IMR-90 (cell line): Measurements from ENCODE around the gene EEF2K. TPM values are rescaled to one million over a fixed set of nuclear protein-coding genes. Genes with fewer than 3 reads are reported as not detected.

ENCODE experiments used
- ATAC-seq: fragments of 200-7000 bp; cut with Tn5 transposase; 2 replicates; pipeline ENCODE4 v1.9.1; 2020; ENCODE audit warnings: low read depth, mild to moderate bottlenecking, moderate library complexity
- BruUV-seq: library from RNA; stranded (reverse); fragments of 400-500 nt; replicated peaks from 2 replicates; lab custom pipeline; 2021; lab: Mats Ljungman, UMichigan
- CTCF ChIA-PET: fragments of 300-600 bp; formaldehyde crosslinking; extraction: SDS; loops from one replicate; lab custom pipeline; 2021; ENCODE audit warnings: antibody characterized with exemption; lab: Yijun Ruan, JAX
- POLR2A ChIA-PET: fragments of 300-600 bp; sonication (Branson Sonifier 250); formaldehyde crosslinking; loops from one replicate; lab custom pipeline; 2022; ENCODE audit warnings: antibody characterized with exemption; ENCODE audit not compliant: unreplicated experiment; lab: Charles Lee
- DNase-seq: peaks from one replicate; pipeline ENCODE4 v3.0.0; 2013
- H2AFZ ChIP-seq: replicated peaks from 2 replicates; pipeline ENCODE3; 2013; ENCODE audit warnings: low read length, mild to moderate bottlenecking; ENCODE audit not compliant: poor library complexity
- H2AK5ac ChIP-seq: 2 replicates; pipeline ENCODE4 v1.6.1; 2013; ENCODE audit warnings: low read depth, low read length, inconsistent platforms
- H2AK9ac ChIP-seq: replicated peaks from 2 replicates; pipeline ENCODE3; 2013; ENCODE audit warnings: mild to moderate bottlenecking, low read depth, low read length, moderate library complexity; ENCODE audit not compliant: poor library complexity
- H2BK120ac ChIP-seq: 2 replicates; pipeline ENCODE4 v1.6.1; 2013; ENCODE audit warnings: low read depth, low read length, inconsistent platforms
- H2BK15ac ChIP-seq: 3 replicates; pipeline ENCODE4 v1.6.1; 2013; ENCODE audit warnings: low read depth, low read length, inconsistent platforms
- H2BK20ac ChIP-seq: 2 replicates; pipeline ENCODE4 v1.6.1; 2013; ENCODE audit warnings: low read depth, mild to moderate bottlenecking, inconsistent platforms, low read length, moderate library complexity
- H2BK5ac ChIP-seq: 2 replicates; pipeline ENCODE4 v1.6.1; 2013; ENCODE audit warnings: mild to moderate bottlenecking, low read depth, low read length, inconsistent platforms; ENCODE audit not compliant: poor library complexity, severe bottlenecking
- H3K14ac ChIP-seq: replicated peaks from 2 replicates; pipeline ENCODE4 v1.6.1; 2013; ENCODE audit warnings: low read depth, low read length, inconsistent platforms
- H3K18ac ChIP-seq: 2 replicates; pipeline ENCODE4 v1.6.1; 2013; ENCODE audit warnings: low read depth, low read length, control low read depth
- H3K23ac ChIP-seq: 2 replicates; pipeline ENCODE4 v1.6.1; 2013; ENCODE audit warnings: low read depth, low read length, inconsistent platforms
- H3K27ac ChIP-seq: 2 replicates; pipeline ENCODE4 v1.5.1; 2013; ENCODE audit warnings: mild to moderate bottlenecking, control low read depth, low read length; ENCODE audit not compliant: insufficient read depth
- H3K27me3 ChIP-seq: 2 replicates; pipeline ENCODE4 v1.6.1; 2013; ENCODE audit warnings: low read length; ENCODE audit not compliant: control insufficient read depth, insufficient read depth
- H3K36me3 ChIP-seq: 2 replicates; pipeline ENCODE4 v1.6.1; 2013; ENCODE audit warnings: low read length, mixed read lengths; ENCODE audit not compliant: control insufficient read depth, insufficient read depth
- H3K4ac ChIP-seq: 2 replicates; pipeline ENCODE4 v1.6.1; 2013; ENCODE audit warnings: low read depth, low read length, inconsistent platforms
- H3K4me1 ChIP-seq: 2 replicates; pipeline ENCODE4 v1.6.1; 2013; ENCODE audit warnings: low read length, mixed read lengths; ENCODE audit not compliant: control insufficient read depth, insufficient read depth
- H3K4me2 ChIP-seq: 2 replicates; pipeline ENCODE4 v1.6.1; 2013; ENCODE audit warnings: low read depth, mild to moderate bottlenecking, control low read depth, low read length, moderate library complexity
- H3K4me3 ChIP-seq: 2 replicates; pipeline ENCODE4 v1.5.1; 2013; ENCODE audit warnings: low read depth, mild to moderate bottlenecking, control low read depth, low read length, moderate library complexity; ENCODE audit not compliant: insufficient read depth
- H3K56ac ChIP-seq: 2 replicates; pipeline ENCODE4 v1.6.1; 2013; ENCODE audit warnings: low read length, inconsistent platforms; ENCODE audit not compliant: insufficient read depth; ENCODE audit errors: extremely low read depth
- H3K79me1 ChIP-seq, 2 experiments: 2 replicates each; pipeline ENCODE4 v1.6.1; 2013; ENCODE audit warnings: low read length in 2 of 2, inconsistent platforms in 1 of 2, low read depth in 1 of 2
- H3K9ac ChIP-seq: 2 replicates; pipeline ENCODE4 v1.6.1; 2013; ENCODE audit warnings: low read depth, low read length, control low read depth
- H3K9me1 ChIP-seq: 2 replicates; pipeline ENCODE4 v1.6.1; 2013; ENCODE audit warnings: low read length, inconsistent platforms; ENCODE audit not compliant: insufficient read depth
- H3K9me3 ChIP-seq: 2 replicates; pipeline ENCODE4 v1.6.1; 2013; ENCODE audit warnings: low read length; ENCODE audit not compliant: control insufficient read depth, insufficient read depth
- H4K20me1 ChIP-seq: 2 replicates; pipeline ENCODE4 v1.6.1; 2013; ENCODE audit warnings: low read length, inconsistent platforms; ENCODE audit not compliant: insufficient read depth
- H4K5ac ChIP-seq: 2 replicates; pipeline ENCODE4 v1.6.1; 2013; ENCODE audit warnings: mild to moderate bottlenecking, low read depth, low read length, control low read depth
- H4K8ac ChIP-seq, 2 experiments: 2 replicates each; pipeline ENCODE4 v1.6.1; 2013; ENCODE audit warnings: low read depth in 2 of 2, low read length in 2 of 2, control low read depth in 1 of 2, inconsistent platforms in 1 of 2
- H4K91ac ChIP-seq: 2 replicates; pipeline ENCODE4 v1.6.1; 2013; ENCODE audit warnings: low read depth, low read length, inconsistent platforms; ENCODE audit not compliant: insufficient read depth
- MAFK ChIP-seq: IDR thresholded peaks from 2 replicates; pipeline ENCODE4 v1.6.1; 2012; ENCODE audit warnings: low read depth, low read length, improper control_type of control experiment
- RAD21 ChIP-seq: IDR thresholded peaks from 2 replicates; pipeline ENCODE4 v1.6.1; 2012; ENCODE audit warnings: low read length, improper control_type of control experiment
- RCOR1 ChIP-seq: IDR thresholded peaks from 2 replicates; pipeline ENCODE4 v1.6.1; 2012; ENCODE audit warnings: mild to moderate bottlenecking, low read length, improper control_type of control experiment; ENCODE audit not compliant: insufficient replicate concordance
- RFX5 ChIP-seq: IDR thresholded peaks from 2 replicates; pipeline ENCODE4 v1.8.0; 2012; ENCODE audit warnings: low read depth, mild to moderate bottlenecking, low read length, moderate library complexity
- WGBS, 2 experiments: methylation state at CpG; one replicate each; pipeline versions ENCODE4 v1.1.5 to v1.1.7; 2013; ENCODE audit warnings: missing lambda C conversion rate in 2 of 2; ENCODE audit not compliant: insufficient read length in 1 of 2; ENCODE audit errors: extremely low coverage in 2 of 2; 5-methylcytosine and 5-hydroxymethylcytosine counted together
- dilution Hi-C: fragments of 300-500 bp; cut with HindIII; formaldehyde crosslinking; loops from one replicate; pipeline ENCODE4 v1.14.3; 2018; ENCODE audit warnings: low sequenced_read_pairs; ENCODE audit not compliant: unreplicated experiment
- in situ Hi-C: fragments of 300-500 bp; cut with MboI; formaldehyde crosslinking; loops from 3 replicates; pipeline ENCODE4 v1.14.3; 2019; ENCODE audit warnings: low sequenced_read_pairs, inconsistent platforms, mixed read lengths
- intact Hi-C: fragments of 100-400 bp; cut with micrococcal nuclease; formaldehyde crosslinking; loops from 2 replicates; pipeline ENCODE4 v1.10.0; 2022
- polyA plus RNA-seq, 3 experiments: library from polyadenylated mRNA; depleted of rRNA; stranded (reverse); fragments of >200 nt; gene quantifications; 2 replicates each; pipeline ENCODE4 v1.2.3, GENCODE V29; 2012; ENCODE audit warnings: low replicate concordance in 1 of 3
- total RNA-seq: library from RNA; depleted of rRNA; stranded (reverse); fragments of >200 nt; gene quantifications from 2 replicates; pipeline ENCODE4 v1.2.3, GENCODE V29; 2012

Gene EEF2K
- total and polyA plus RNA-seq, 2 of the 4 experiments (the other 2 are of a cell fraction) = 9.7 to 16.5 TPM

GRCh38 chr16:22202261-22202637, 3.8 kb upstream of the EEF2K start:
- dilution Hi-C loops = no loop called here
- Histone ChIP-seq H2BK5ac (no peak overlapping the region), H4K91ac (no peak overlapping the region)

More at GRCh38 chr16:22202261-22202637, 3.8 kb upstream of the EEF2K start:
- TF ChIP-seq RCOR1 (no peak), RFX5 (no peak), RAD21 (no peak), MAFK (peak; percentile 39; the same call in 1 of the 2 replicates)
- intact Hi-C loops = no loop called here
- no peak overlapping the region for H2AK5ac ChIP-seq
- H3K23ac ChIP-seq = no peak overlapping the region
- H3K9me1 ChIP-seq = peaks cover 8% of the 10 kb centered on the region; the same call in 1 of the 2 replicates
- in situ Hi-C loops = loop anchor here (5.0 kb wide), 1 partner anchor 95 kb away; the partner anchor contains the start of gene POLR3E
- no peak overlapping the region for H2BK20ac ChIP-seq
- no peak overlapping the region for H2AFZ ChIP-seq
- no peak overlapping the region for H3K4me2 ChIP-seq
- no peak overlapping the region for H2BK120ac ChIP-seq
- ATAC-seq (no peak), DNase-seq (no peak)
- no peaks in the 10 kb centered on the region for H3K27me3 ChIP-seq
- H3K27ac ChIP-seq = no peak overlapping the region
- no peaks in the 10 kb centered on the region for H3K9me3 ChIP-seq
- peaks cover 0 to 8% of the 10 kb centered on the region in 2 experiments; a peak in 3 of 4 replicates for H3K79me1 ChIP-seq
- ChIA-PET CTCF (no interaction called here), POLR2A (no interaction called here)
- no peak overlapping the region for H3K14ac ChIP-seq
- no TSS peak for BruUV-seq
- no peak overlapping the region for H2BK15ac ChIP-seq
- H3K56ac ChIP-seq = no peak overlapping the region
- no peak overlapping the region for H2AK9ac ChIP-seq
- no peak overlapping the region for H4K5ac ChIP-seq
- H3K36me3 ChIP-seq = no peaks in the 10 kb centered on the region
- no peak overlapping the region for H3K18ac ChIP-seq
- H3K4me1 ChIP-seq = peaks cover 4% of the 10 kb centered on the region
- 0 out of 2 replicates have a peak, but pooled peaks cover 2% of the 10 kb centered on the region for H4K20me1 ChIP-seq
- H3K9ac ChIP-seq = no peak overlapping the region
- no peak overlapping the region for H4K8ac ChIP-seq
- no CpG with 5 or more reads among the region's 6 CpGs for WGBS, 2 experiments
- no peak overlapping the region for H3K4me3 ChIP-seq
- H3K4ac ChIP-seq = no peak overlapping the region
